H1 (cell line): ENCODE results near the gene VAPB. TPM values are rescaled to one million over a fixed set of nuclear protein-coding genes. Genes with fewer than 3 reads are reported as not detected.

ENCODE experiments used
- CTCF ChIA-PET: fragments of 300-600 bp; sonication (Branson Sonifier 250); formaldehyde crosslinking; loops from one replicate; lab custom pipeline; 2021; ENCODE audit not compliant: partially characterized antibody; lab: Charles Lee
- POLR2A ChIA-PET: fragments of 300-600 bp; sonication (Branson Sonifier 250); formaldehyde crosslinking; loops from one replicate; lab custom pipeline; 2021; ENCODE audit warnings: inconsistent platforms; ENCODE audit not compliant: partially characterized antibody; lab: Charles Lee
- DNase-seq, 2 experiments: peaks; one replicate each; pipeline versions ENCODE4 v3.0.0 to v3.0.0-alpha.2; 2010 to 2022; ENCODE audit warnings: low spot score in 2 of 2, low read depth in 1 of 2, mixed read lengths in 1 of 2
- FAIRE-seq: peaks from 2 replicates; lab custom pipeline; 2011; peaks lifted over from hg19 to GRCh38; lab: Jason Lieb, UNC
- H2AFZ ChIP-seq: 2 replicates; pipeline ENCODE4 v1.8.1; 2012; ENCODE audit warnings: low read length, inconsistent platforms
- H2AK5ac ChIP-seq: 2 replicates; pipeline ENCODE4 v1.6.1; 2013; ENCODE audit warnings: low read depth, low read length
- H2BK120ac ChIP-seq: replicated peaks from 2 replicates; pipeline ENCODE3; 2013; ENCODE audit warnings: low read depth, low read length, inconsistent platforms
- H2BK12ac ChIP-seq: 2 replicates; pipeline ENCODE4 v1.6.1; 2013; ENCODE audit warnings: low read depth, low read length
- H2BK15ac ChIP-seq: 2 replicates; pipeline ENCODE4 v1.6.1; 2013; ENCODE audit warnings: low read length
- H2BK20ac ChIP-seq: 2 replicates; pipeline ENCODE4 v1.6.1; 2013; ENCODE audit warnings: low read length
- H2BK5ac ChIP-seq: 2 replicates; pipeline ENCODE4 v1.6.1; 2013; ENCODE audit warnings: low read depth, low read length
- H3K14ac ChIP-seq: 2 replicates; pipeline ENCODE4 v1.6.1; 2013; ENCODE audit warnings: inconsistent platforms; ENCODE audit not compliant: insufficient read length
- H3K18ac ChIP-seq: 2 replicates; pipeline ENCODE4 v1.6.1; 2013; ENCODE audit warnings: low read length; ENCODE audit errors: extremely low read depth
- H3K23ac ChIP-seq: 2 replicates; pipeline ENCODE4 v1.6.1; 2013; ENCODE audit warnings: inconsistent platforms; ENCODE audit not compliant: insufficient read length
- H3K23me2 ChIP-seq: 2 replicates; pipeline ENCODE4 v1.6.1; 2013; ENCODE audit warnings: low read depth, low read length
- H3K27ac ChIP-seq: 2 replicates; pipeline ENCODE4 v1.6.1; 2011; ENCODE audit warnings: low read depth, low read length, inconsistent platforms
- H3K27me3 ChIP-seq, 4 experiments: replicated peaks in 1 of 4; 1 replicate in 1 of 4; 2 replicates in 3 of 4; pipeline versions ENCODE4 v1.6.1 to v1.8.1; 2011 to 2013; ENCODE audit warnings: low read length in 3 of 4, mild to moderate bottlenecking in 3 of 4, inconsistent platforms in 2 of 4, mixed read lengths in 2 of 4, moderate library complexity in 1 of 4; ENCODE audit not compliant: control insufficient read depth in 3 of 4, insufficient read depth in 3 of 4; ENCODE audit errors: extremely low read depth in 1 of 4
- H3K36me3 ChIP-seq, 4 experiments: 2 replicates each; pipeline versions ENCODE4 v1.6.1 to v1.8.1; 2011 to 2013; ENCODE audit warnings: mild to moderate bottlenecking in 4 of 4, low read length in 3 of 4, moderate library complexity in 2 of 4, control low read depth in 1 of 4, inconsistent platforms in 1 of 4; ENCODE audit not compliant: insufficient read depth in 4 of 4, control insufficient read depth in 2 of 4
- H3K4ac ChIP-seq: replicated peaks from 2 replicates; pipeline ENCODE3; 2013; ENCODE audit warnings: low read length, low read depth, mixed read lengths, inconsistent platforms; ENCODE audit not compliant: insufficient read length
- H3K4me1 ChIP-seq, 4 experiments: replicated peaks in 1 of 4; 1 replicate in 1 of 4; 2 replicates in 3 of 4; pipeline versions ENCODE4 v1.6.1 to v1.8.1; 2011 to 2013; ENCODE audit warnings: low read length in 3 of 4, inconsistent platforms in 2 of 4, mixed read lengths in 1 of 4; ENCODE audit not compliant: insufficient read depth in 4 of 4, control insufficient read depth in 3 of 4
- H3K4me2 ChIP-seq, 2 experiments: 2 replicates each; pipeline versions ENCODE4 v1.6.1 to v1.8.1; 2011 to 2013; ENCODE audit warnings: low read depth in 2 of 2, low read length in 2 of 2, control low read depth in 1 of 2, inconsistent platforms in 1 of 2, mild to moderate bottlenecking in 1 of 2; ENCODE audit not compliant: insufficient read depth in 1 of 2
- H3K4me3 ChIP-seq, 4 experiments: fragments of 200-600, 300-600 bp in 1 of 4; sonication (generic), shearing (Covaris generic), sonication (Bioruptor Twin) in 1 of 4; 2 replicates each; pipeline versions ENCODE4 v1.5.1 to v1.8.1; 2011 to 2016; ENCODE audit warnings: low read length in 4 of 4, low read depth in 3 of 4, control low read depth in 2 of 4, inconsistent platforms in 2 of 4, mild to moderate bottlenecking in 2 of 4, mixed read lengths in 1 of 4, moderate library complexity in 1 of 4; ENCODE audit not compliant: insufficient read depth in 2 of 4; ENCODE audit errors: extremely low read depth in 1 of 4
- H3K56ac ChIP-seq: replicated peaks from 2 replicates; pipeline ENCODE3; 2013; ENCODE audit warnings: low read depth, mild to moderate bottlenecking, mixed read lengths, low read length, inconsistent platforms; ENCODE audit not compliant: insufficient read length
- H3K79me1 ChIP-seq: 2 replicates; pipeline ENCODE4 v1.6.1; 2013; ENCODE audit warnings: low read depth, low read length, control low read depth
- H3K79me2 ChIP-seq, 2 experiments: 2 replicates each; pipeline versions ENCODE4 v1.6.1 to v1.8.1; 2012 to 2013; ENCODE audit warnings: low read length in 2 of 2, mild to moderate bottlenecking in 2 of 2, inconsistent platforms in 1 of 2; ENCODE audit not compliant: insufficient read depth in 2 of 2, control insufficient read depth in 1 of 2
- H3K9ac ChIP-seq, 4 experiments: replicated peaks in 1 of 4; 1 replicate in 1 of 4; 2 replicates in 3 of 4; pipeline versions ENCODE4 v1.6.1 to v1.8.1; 2011 to 2013; ENCODE audit warnings: low read depth in 3 of 4, low read length in 3 of 4, control low read depth in 2 of 4, mild to moderate bottlenecking in 2 of 4, moderate library complexity in 2 of 4, inconsistent platforms in 1 of 4; ENCODE audit errors: extremely low read depth in 1 of 4
- H3K9me3 ChIP-seq, 2 experiments: 2 replicates each; pipeline versions ENCODE4 v1.6.1 to v1.8.1; 2012 to 2013; ENCODE audit warnings: mild to moderate bottlenecking in 2 of 2, moderate library complexity in 2 of 2, control low read depth in 1 of 2, inconsistent platforms in 1 of 2, low read depth in 1 of 2, low read length in 1 of 2, mixed read lengths in 1 of 2; ENCODE audit not compliant: insufficient read depth in 2 of 2
- H4K20me1 ChIP-seq, 2 experiments: replicated peaks in 1 of 2; 2 replicates each; pipeline versions ENCODE3 to v1.8.1; 2011 to 2013; ENCODE audit warnings: inconsistent platforms in 2 of 2, low read length in 2 of 2, mild to moderate bottlenecking in 1 of 2; ENCODE audit not compliant: insufficient read depth in 2 of 2, control insufficient read depth in 1 of 2
- H4K5ac ChIP-seq: 2 replicates; pipeline ENCODE4 v1.6.1; 2013; ENCODE audit warnings: low read length, low read depth, mixed read lengths, inconsistent platforms; ENCODE audit not compliant: insufficient read length
- H4K8ac ChIP-seq: 2 replicates; pipeline ENCODE4 v1.8.0; 2013; ENCODE audit warnings: mild to moderate bottlenecking, moderate library complexity, low read length, inconsistent platforms; ENCODE audit not compliant: insufficient read depth; ENCODE audit errors: extremely low read depth
- H4K91ac ChIP-seq: replicated peaks from 2 replicates; pipeline ENCODE3; 2013; ENCODE audit warnings: low read length, mixed read lengths, inconsistent platforms; ENCODE audit not compliant: insufficient read length
- CBX8 ChIP-seq: fragments of 300-800, 300-1000 bp; sonication (generic); IDR thresholded peaks from 2 replicates; pipeline ENCODE4 v1.7.1; 2016; ENCODE audit warnings: low read depth, low read length, borderline replicate concordance
- CTBP2 ChIP-seq: IDR thresholded peaks from 2 replicates; pipeline ENCODE4 v1.7.0; 2011; ENCODE audit warnings: borderline replicate concordance, mild to moderate bottlenecking, moderate library complexity, mixed read lengths, low read length; ENCODE audit not compliant: insufficient read depth, insufficient read length
- EGR1 ChIP-seq: IDR thresholded peaks from 2 replicates; pipeline ENCODE4 v1.6.1; 2011; ENCODE audit warnings: low read depth, low read length, borderline replicate concordance
- EP300 ChIP-seq, 2 experiments: IDR thresholded peaks; 1 replicate in 1 of 2; 2 replicates in 1 of 2; pipeline ENCODE4 v1.6.1; 2011 to 2012; ENCODE audit warnings: low read depth in 2 of 2, low read length in 2 of 2, mild to moderate bottlenecking in 2 of 2, borderline replicate concordance in 1 of 2, inconsistent platforms in 1 of 2, moderate library complexity in 1 of 2
- KDM5A ChIP-seq: fragments of 200-600 bp; IDR thresholded peaks from 2 replicates; pipeline ENCODE4 v1.7.1; 2012; ENCODE audit warnings: mild to moderate bottlenecking, low read length, inconsistent platforms, mixed read lengths
- MAFK ChIP-seq: IDR thresholded peaks from 2 replicates; pipeline ENCODE4 v1.6.1; 2012; ENCODE audit warnings: low read depth, mild to moderate bottlenecking, improper control_type of control experiment, low read length
- POLR2A ChIP-seq, 2 experiments: IDR thresholded peaks; 1 replicate in 1 of 2; 2 replicates in 1 of 2; pipeline ENCODE4 v1.6.1; 2011; ENCODE audit warnings: low read depth in 2 of 2, low read length in 2 of 2, mild to moderate bottlenecking in 2 of 2; ENCODE audit errors: control extremely low read depth in 1 of 2
- POLR2AphosphoS5 ChIP-seq: IDR thresholded peaks from 2 replicates; pipeline ENCODE4 v1.6.1; 2011; ENCODE audit warnings: low read depth, low read length
- RAD21 ChIP-seq, 2 experiments: IDR thresholded peaks in 1 of 2; conservative IDR thresholded peaks in 1 of 2; 2 replicates each; pipeline ENCODE4 v1.6.1; 2011; ENCODE audit warnings: low read depth in 2 of 2, low read length in 2 of 2, improper control_type of control experiment in 1 of 2, inconsistent platforms in 1 of 2, mild to moderate bottlenecking in 1 of 2, moderate library complexity in 1 of 2
- SIN3A ChIP-seq, 2 experiments: IDR thresholded peaks in 1 of 2; conservative IDR thresholded peaks in 1 of 2; 2 replicates each; pipeline ENCODE4 v1.6.1; 2011 to 2012; ENCODE audit warnings: low read length in 2 of 2, improper control_type of control experiment in 1 of 2, low read depth in 1 of 2, mild to moderate bottlenecking in 1 of 2
- SP2 ChIP-seq: IDR thresholded peaks from 2 replicates; pipeline ENCODE4 v1.6.1; 2012; ENCODE audit warnings: mild to moderate bottlenecking, low read length, inconsistent platforms
- TBP ChIP-seq: IDR thresholded peaks from 2 replicates; pipeline ENCODE4 v1.6.1; 2011; ENCODE audit warnings: low read depth, low read length, improper control_type of control experiment
- WGBS, 2 experiments: shearing (Covaris generic) in 1 of 2; methylation state at CpG; one replicate each; pipeline versions ENCODE4 v1.1.6 to v1.1.7; 2013 to 2015; ENCODE audit warnings: low lambda C conversion rate in 2 of 2, mixed read lengths in 2 of 2, inconsistent platforms in 1 of 2, low coverage in 1 of 2, missing lambda C conversion rate in 1 of 2; ENCODE audit not compliant: insufficient replicate concordance in 2 of 2, insufficient coverage in 1 of 2, insufficient read length in 1 of 2; ENCODE audit errors: extremely low coverage in 1 of 2, missing lambda C conversion rate in 1 of 2; 5-methylcytosine and 5-hydroxymethylcytosine counted together
- polyA plus RNA-seq, 7 experiments: library from polyadenylated mRNA; depleted of rRNA in 3 of 7; stranded (reverse) in 5 of 7; unstranded in 2 of 7; fragments of >200 nt in 5 of 7; fragments of 200-250 nt in 2 of 7; gene quantifications; 1 replicate in 5 of 7; 2 replicates in 1 of 7; 4 replicates in 1 of 7; pipeline versions ENCODE4 v1.2.1 to v1.2.3, GENCODE V29; 2011 to 2013; ENCODE audit warnings: missing spikeins in 2 of 7, mixed read lengths in 2 of 7
- total RNA-seq: library from RNA; stranded (reverse); fragmentation: NEBNext Ultra II Directional; extraction: Animal tissue kit (Norgen Biotek cat#: 25700); gene quantifications from 2 replicates; pipeline ENCODE4 v1.2.1, GENCODE V29; 2021
- TF ChIP-seq, protein P1 (sequence below): IDR thresholded peaks from 2 replicates; pipeline ENCODE4 v1.6.1; 2012; ENCODE audit warnings: inconsistent platforms

The VAPB gene
- total and polyA plus RNA-seq, 2 of the 8 experiments (the other 6 are each of a cell fraction or from before 2014, with no cell fraction given): 24.4 to 62.8 TPM

DNA sequence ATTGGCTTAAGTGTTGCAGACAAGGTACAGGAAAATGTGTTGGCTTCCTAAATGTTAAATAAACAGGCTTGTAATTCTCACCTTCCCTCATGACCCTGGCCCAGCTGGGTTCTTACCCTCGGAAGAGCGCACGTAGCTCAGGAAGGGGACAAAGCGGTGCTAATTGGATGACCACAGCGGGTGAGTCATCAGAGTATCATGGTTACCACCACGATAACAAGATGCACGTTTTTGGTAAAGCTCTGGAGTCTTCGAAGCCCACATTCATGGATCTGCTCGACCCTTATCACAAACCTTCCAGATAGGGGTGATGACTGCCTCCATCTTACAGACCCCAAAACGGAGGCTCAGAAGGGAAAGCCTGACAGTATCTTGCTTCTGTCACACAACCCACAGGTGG is 93.4 kb downstream of the VAPB start:
- Histone ChIP-seq H3K9me3 (peaks cover 15 to 23% of the 10 kb centered on the region in 2 experiments; a peak in 3 of 4 replicates), H3K36me3 (no peaks in the 10 kb centered on the region), H3K27ac (no peak overlapping the region), H3K9ac (no peak overlapping the region), H3K79me1 (no peaks in the 10 kb centered on the region), H2AFZ (no peak overlapping the region), H3K23ac (no peak overlapping the region), H3K27me3 (no peaks in the 10 kb centered on the region; a peak in 1 of 7 replicates), H2BK20ac (no peak overlapping the region), H3K56ac (no peak overlapping the region), H3K79me2 (no peaks in the 10 kb centered on the region), H3K4me3 (no peak overlapping the region), H2BK120ac (no peak overlapping the region), H2BK12ac (no peak overlapping the region), H2BK5ac (no peak overlapping the region), H3K4ac (no peak overlapping the region), H4K20me1 (no peaks in the 10 kb centered on the region), H3K23me2 (no peaks in the 10 kb centered on the region), H2BK15ac (no peak overlapping the region), H2AK5ac (no peak overlapping the region), H3K18ac (no peak overlapping the region), H4K91ac (no peak overlapping the region), H4K5ac (no peak overlapping the region), H3K4me2 (no peak overlapping the region), H3K4me1 (peaks cover 0 to 4% (median 3%) of the 10 kb centered on the region in 4 experiments; a peak in 5 of 7 replicates), H3K14ac (no peak overlapping the region), H4K8ac (no peak overlapping the region)
- DNase-seq (no peak), FAIRE-seq (no peak)
- CTCF ChIA-PET: interaction anchor here (0.7 to 5.0 kb wide), 34 partner anchors 10 to 740 kb away, joined by 3 to 57 read pairs (median 6); partner anchors contain the start of genes APCDD1L, GNAS, GNAS-AS1 and STX16
- POLR2A ChIA-PET: interaction anchor here (0.6 to 3.5 kb wide), 7 partner anchors 32 to 401 kb away, joined by 3 to 19 read pairs (median 5); partner anchors contain the start of gene APCDD1L
- WGBS, 2 experiments: 86% methylated on average over 10 of the region's 10 CpGs; no CpG with 5 or more reads in 1 of the 2 experiments
- no peak for TF ChIP-seq TBP
- no peak for TF ChIP-seq EGR1
- TF ChIP-seq CBX8: no peak
- no peak for TF ChIP-seq CTBP2
- no peak for TF ChIP-seq RAD21 (IDR thresholded peaks at IDR 0.05 in 1 of 2, conservative IDR thresholded peaks at IDR 0.05 in 1 of 2; ENCODE audit: low read depth in 2 of 2, low read length in 2 of 2)
- TF ChIP-seq KDM5A: no peak
- TF ChIP-seq, protein P1, sequence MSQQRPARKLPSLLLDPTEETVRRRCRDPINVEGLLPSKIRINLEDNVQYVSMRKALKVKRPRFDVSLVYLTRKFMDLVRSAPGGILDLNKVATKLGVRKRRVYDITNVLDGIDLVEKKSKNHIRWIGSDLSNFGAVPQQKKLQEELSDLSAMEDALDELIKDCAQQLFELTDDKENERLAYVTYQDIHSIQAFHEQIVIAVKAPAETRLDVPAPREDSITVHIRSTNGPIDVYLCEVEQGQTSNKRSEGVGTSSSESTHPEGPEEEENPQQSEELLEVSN: no peak
- no peak for TF ChIP-seq SP2
- TF ChIP-seq MAFK: no peak
- TF ChIP-seq SIN3A (conservative IDR thresholded peaks at IDR 0.05 in 1 of 2, IDR thresholded peaks at IDR 0.05 in 1 of 2; ENCODE audit: low read depth in 1 of 2, low read length in 2 of 2): no peak
- TF ChIP-seq POLR2A (IDR thresholded peaks at IDR 0.05; ENCODE audit: control extremely low read depth in 1 of 2, low read depth in 2 of 2, low read length in 2 of 2): no peak
- no peak for TF ChIP-seq POLR2AphosphoS5
- no peak for TF ChIP-seq EP300 (IDR thresholded peaks at IDR 0.05; ENCODE audit: borderline replicate concordance in 1 of 2, low read depth in 2 of 2, low read length in 2 of 2)
